ENCODE data around the gene PEX11B. TPM values are rescaled to one million over a fixed set of nuclear protein-coding genes. Genes with fewer than 3 reads are reported as not detected.

PEX11B gene
- total and polyA plus RNA-seq, 2 donors from 2014 or later, result 35.7 to 50.5 TPM

DNA sequence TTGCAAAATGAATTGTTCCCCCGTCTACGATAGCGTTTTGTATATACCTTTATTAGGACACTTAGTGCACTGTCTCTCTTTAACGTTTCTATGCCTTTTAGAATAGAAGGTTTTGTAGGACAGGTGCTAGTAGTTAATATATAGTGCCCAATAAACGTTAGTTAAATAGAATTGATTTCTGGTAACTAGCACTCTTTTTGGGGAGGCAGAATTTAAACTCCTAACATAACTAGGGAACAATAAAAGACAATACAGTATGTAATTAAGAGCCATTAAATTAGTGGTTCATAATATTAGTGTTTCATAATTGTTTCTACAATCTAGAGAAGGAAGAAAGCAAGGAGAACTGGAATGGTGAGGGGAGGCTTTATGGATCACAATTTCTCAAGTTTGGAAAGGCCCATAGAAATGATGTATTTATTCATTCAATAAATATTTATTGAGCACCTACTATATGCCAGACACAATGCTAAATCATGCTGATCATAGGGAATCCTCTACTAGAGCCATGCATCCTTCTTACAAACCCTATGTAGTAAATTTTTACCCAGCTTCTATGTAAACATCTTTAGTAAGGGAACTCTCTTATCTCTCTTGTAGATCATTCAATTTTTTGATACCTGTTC lies 46.7 kb upstream of the PEX11B start:
- intact Hi-C loops (cut with DNase I), result loop anchor here (5.0 kb wide), 1 partner anchor 118 kb away; the partner anchor contains the start of gene NUDT17
- Histone ChIP-seq H3K4me3 (ENCODE audit: low read length in 3 of 3) (peak overlapping the region; percentile 81 to 91 (median 85)), H3K9ac (ENCODE audit: low read length in 3 of 3) (peak overlapping the region; percentile 75 to 92 (median 83)), H3K27ac (ENCODE audit: low read depth in 2 of 2, low read length in 2 of 2) (peak overlapping the region in 1 of 2 donors; percentile 88), H3K9me3 (ENCODE audit: control insufficient read depth in 2 of 3, insufficient read depth in 1 of 3, low read length in 3 of 3) (peaks cover 0 to 4% (median 0%) of the 10 kb centered on the region in 3 donors), H3K4me1 (ENCODE audit: control insufficient read depth in 2 of 3, insufficient read depth in 2 of 3, low read depth in 1 of 3, low read length in 3 of 3) (peaks cover 2 to 27% (median 4%) of the 10 kb centered on the region in 3 donors), H3K27me3 (ENCODE audit: control insufficient read depth, insufficient read depth, low read length) (no peaks in the 10 kb centered on the region), H3K36me3 (ENCODE audit: control insufficient read depth in 2 of 3, insufficient read depth in 3 of 3, low read length in 3 of 3) (no peaks in the 10 kb centered on the region)
- no peak for FAIRE-seq
- TF ChIP-seq CTCF (IDR thresholded peaks at IDR 0.05; ENCODE audit: borderline replicate concordance, extremely low read depth, insufficient read depth), result no peak
- no peak for DNase-seq

DNA sequence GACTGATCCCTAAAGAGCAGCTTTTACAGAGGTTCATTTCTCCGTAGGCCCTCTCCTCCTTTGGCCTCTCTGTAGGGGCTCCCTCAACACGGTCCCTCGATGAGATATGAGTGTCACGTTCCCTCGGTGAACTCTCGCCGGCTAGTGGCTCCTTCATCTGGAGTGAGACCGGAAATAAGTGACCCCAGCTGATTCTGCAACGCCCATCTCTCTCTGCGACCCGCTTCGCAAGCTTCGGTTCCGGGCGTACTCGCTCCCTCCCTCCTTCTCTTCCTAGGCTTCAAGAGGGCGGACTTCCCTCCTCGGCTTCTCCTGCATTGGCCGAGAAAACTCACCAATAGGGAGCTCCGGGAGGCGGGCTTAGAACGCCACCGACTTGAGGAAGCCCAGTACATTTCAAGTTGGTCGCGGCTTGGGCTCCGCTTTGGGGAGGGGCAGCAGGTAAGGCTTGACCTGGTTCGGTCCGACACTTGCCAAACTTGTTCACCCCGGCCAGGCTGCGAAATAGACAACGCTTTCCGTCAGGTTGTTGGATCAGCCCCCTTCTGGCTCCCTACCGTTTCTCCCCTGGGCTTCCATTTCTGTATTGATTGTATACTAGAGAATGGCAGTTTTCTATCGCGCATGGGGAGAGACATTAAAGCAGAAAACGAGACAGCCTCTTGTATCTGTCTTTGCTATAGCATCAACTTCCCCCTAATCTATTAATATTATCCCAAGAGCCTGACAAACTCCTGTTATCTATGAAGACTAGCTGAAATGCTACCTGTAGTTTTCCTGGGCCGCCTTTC lies 46.0 kb upstream of the PEX11B start, which contains the start of the genes ANKRD34A and POLR3GL:
Gene ANKRD34A (minus strand): TSS at position 248 of the 791 bp plus-strand sequence. CDS start 2,816 bp downstream, outside the sequence.
Gene POLR3GL (plus strand): TSS at position 363 of the 791 bp plus-strand sequence. CDS start 10,176 bp downstream, outside the sequence.
- Histone ChIP-seq H3K9ac (ENCODE audit: low read length in 3 of 3) (peak within 1 kb of the TSS; percentile 75 to 92 (median 83)), H3K27me3 (ENCODE audit: control insufficient read depth, insufficient read depth, low read length) (no peaks in the 10 kb centered on the region), H3K4me3 (ENCODE audit: low read length in 3 of 3) (peak within 1 kb of the TSS; percentile 81 to 91 (median 85)), H3K9me3 (ENCODE audit: control insufficient read depth in 2 of 3, insufficient read depth in 1 of 3, low read length in 3 of 3) (peaks cover 0 to 4% (median 0%) of the 10 kb centered on the region in 3 donors), H3K4me1 (ENCODE audit: control insufficient read depth in 2 of 3, insufficient read depth in 2 of 3, low read depth in 1 of 3, low read length in 3 of 3) (peaks cover 2 to 27% (median 8%) of the 10 kb centered on the region in 3 donors), H3K27ac (ENCODE audit: low read depth in 2 of 2, low read length in 2 of 2) (peak within 1 kb of the TSS; percentile 85 to 88), H3K36me3 (ENCODE audit: control insufficient read depth in 2 of 3, insufficient read depth in 3 of 3, low read length in 3 of 3) (no peaks in the 10 kb centered on the region)
- FAIRE-seq, result peak; percentile 90
- DNase-seq, result peak; percentile 95 to 99 (median 97)
- intact Hi-C loops (cut with DNase I), result loop anchor here (5.0 kb wide), 1 partner anchor 117 kb away; the partner anchor contains the start of gene NUDT17
- peak; percentile 1 for TF ChIP-seq CTCF (IDR thresholded peaks at IDR 0.05; ENCODE audit: borderline replicate concordance, extremely low read depth, insufficient read depth)

DNA sequence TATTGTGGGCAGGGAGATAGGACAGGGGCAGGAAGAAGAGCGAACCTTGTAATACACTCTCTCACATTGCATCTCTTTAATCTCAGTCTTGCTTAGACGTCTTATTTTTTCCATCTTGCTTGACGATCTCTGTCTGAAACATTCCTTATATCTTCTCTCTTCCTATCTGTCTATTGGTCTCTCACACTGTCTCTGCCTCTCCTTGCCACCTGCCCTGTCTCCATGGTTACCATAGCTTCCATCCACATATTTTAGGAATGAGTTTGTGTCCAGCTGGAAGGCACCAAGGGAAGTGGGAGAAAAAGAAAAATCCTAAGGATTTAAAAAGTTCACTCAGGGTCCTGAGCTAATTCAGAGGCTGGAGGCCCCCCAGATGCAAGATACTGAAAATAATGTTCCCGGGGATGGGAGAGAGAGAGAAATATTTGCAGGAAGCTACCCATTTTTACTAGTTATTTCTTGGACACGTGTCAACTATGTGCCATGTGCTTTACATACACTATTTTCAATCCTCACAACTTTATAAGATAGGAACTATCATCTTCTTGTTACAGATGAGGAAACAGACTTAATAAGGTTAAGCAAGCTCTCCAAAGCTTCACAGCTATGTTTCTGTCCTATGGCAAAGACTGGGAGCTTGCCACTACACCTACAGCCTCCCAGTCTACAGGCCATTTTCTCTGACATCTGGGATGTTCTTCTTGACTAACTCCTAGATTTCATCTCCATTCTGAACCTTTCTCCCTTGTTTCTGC lies 44.9 kb upstream of the PEX11B start:
- H3K27ac ChIP-seq (ENCODE audit: low read depth in 2 of 2, low read length in 2 of 2), result peak overlapping the region; percentile 85 to 88
- FAIRE-seq, result no peak
- peak overlapping the region in 1 of 3 donors; percentile 92 for H3K9ac ChIP-seq (ENCODE audit: low read length in 3 of 3)
- H3K4me3 ChIP-seq (ENCODE audit: low read length in 3 of 3), result peak overlapping the region in 2 of 3 donors; percentile 81 to 91
- intact Hi-C loops (cut with DNase I), result no loop called here
- peaks cover 0 to 4% (median 0%) of the 10 kb centered on the region in 3 donors for H3K9me3 ChIP-seq (ENCODE audit: control insufficient read depth in 2 of 3, insufficient read depth in 1 of 3, low read length in 3 of 3)
- TF ChIP-seq CTCF (IDR thresholded peaks at IDR 0.05; ENCODE audit: borderline replicate concordance, extremely low read depth, insufficient read depth), result no peak
- peak in 1 of 5 donors; percentile 31 for DNase-seq
- no peaks in the 10 kb centered on the region for H3K27me3 ChIP-seq (ENCODE audit: control insufficient read depth, insufficient read depth, low read length)
- H3K4me1 ChIP-seq (ENCODE audit: control insufficient read depth in 2 of 3, insufficient read depth in 2 of 3, low read depth in 1 of 3, low read length in 3 of 3), result peaks cover 2 to 27% (median 8%) of the 10 kb centered on the region in 3 donors
- H3K36me3 ChIP-seq (ENCODE audit: control insufficient read depth in 2 of 3, insufficient read depth in 3 of 3, low read length in 3 of 3), result no peaks in the 10 kb centered on the region

Measured in kidney (tissue), 14 donors.